Measurements from ENCODE around the gene ELN.

ELN gene

GRCh38 chr7:74101061-74101681 lies 73.2 kb downstream of the ELN start:
- POLR2A ChIA-PET = no interaction called here
- no peak overlapping the region for H3K4me3 ChIP-seq (ENCODE audit: low read depth, low read length)
- CTCF ChIA-PET = interaction anchor here (2.1 kb wide), 1 partner anchor 33 kb away, joined by 6 read pairs; no protein-coding TSS in a partner anchor
- DNase-seq (ENCODE audit: low read depth, low spot score) = no peak
- TF ChIP-seq CTCF (IDR thresholded peaks at IDR 0.05; ENCODE audit: insufficient read depth, low read length, missing control alignments) = no peak

- no peak overlapping the region for H3K4me3 ChIP-seq (ENCODE audit: low read depth, low read length)
- CTCF ChIA-PET = interaction anchor here (1.4 kb wide), 1 partner anchor 35 kb away, joined by 9 read pairs; no protein-coding TSS in a partner anchor
- TF ChIP-seq CTCF (IDR thresholded peaks at IDR 0.05; ENCODE audit: insufficient read depth, low read length, missing control alignments) = no peak
- POLR2A ChIA-PET = no interaction called here
- no peak for DNase-seq (ENCODE audit: low read depth, low spot score)
These were observed 75.3 kb downstream of the ELN start for GRCh38 chr7:74103219-74103772.

GRCh38 chr7:74104702-74105101 lies 76.7 kb downstream of the ELN start:
- DNase-seq (ENCODE audit: low read depth, low spot score) = no peak
- CTCF ChIA-PET = interaction anchor here (1.1 to 1.4 kb wide), 2 partner anchors 14 to 37 kb away, joined by 5 to 9 read pairs; no protein-coding TSS in a partner anchor
- POLR2A ChIA-PET = interaction anchor here (0.6 kb wide), 1 partner anchor 73 kb away, joined by 4 read pairs; no protein-coding TSS in a partner anchor
- no peak for TF ChIP-seq CTCF (IDR thresholded peaks at IDR 0.05; ENCODE audit: insufficient read depth, low read length, missing control alignments)
- H3K4me3 ChIP-seq (ENCODE audit: low read depth, low read length) = no peak overlapping the region

GRCh38 chr7:74105992-74106391 lies 78.0 kb downstream of the ELN start:
- H3K4me3 ChIP-seq (ENCODE audit: low read depth, low read length) = no peak overlapping the region
- no peak for DNase-seq (ENCODE audit: low read depth, low spot score)
- no peak for TF ChIP-seq CTCF (IDR thresholded peaks at IDR 0.05; ENCODE audit: insufficient read depth, low read length, missing control alignments)
- ChIA-PET CTCF (interaction anchor here (0.9 to 1.1 kb wide), 3 partner anchors 13 to 38 kb away, joined by 3 to 5 read pairs (median 3); no protein-coding TSS in a partner anchor), POLR2A (no interaction called here)

DNA sequence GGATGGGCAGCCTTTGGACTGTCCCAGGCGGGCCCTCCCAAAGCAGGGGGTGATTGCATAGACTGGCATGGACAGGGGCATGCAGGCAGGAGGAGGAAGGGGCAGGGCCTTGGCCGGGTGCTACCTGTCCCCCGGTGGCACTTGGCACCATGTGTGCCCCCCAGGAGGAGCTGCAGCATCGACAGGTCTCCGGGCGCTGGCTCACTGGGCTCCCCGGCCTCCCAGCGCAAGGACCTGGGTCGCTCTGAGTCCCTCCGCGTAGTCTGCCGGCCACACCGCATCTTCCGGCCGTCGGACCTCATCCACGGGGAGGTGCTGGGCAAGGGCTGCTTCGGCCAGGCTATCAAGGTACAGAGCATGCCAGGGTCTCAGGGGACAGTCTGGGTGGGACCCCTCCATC lies 78.9 kb downstream of the ELN start:
- ChIA-PET POLR2A (no interaction called here), CTCF (no interaction called here)
- no peak for DNase-seq (ENCODE audit: low read depth, low spot score)
- H3K4me3 ChIP-seq (ENCODE audit: low read depth, low read length) = no peak overlapping the region
- TF ChIP-seq CTCF (IDR thresholded peaks at IDR 0.05; ENCODE audit: insufficient read depth, low read length, missing control alignments) = no peak

DNA sequence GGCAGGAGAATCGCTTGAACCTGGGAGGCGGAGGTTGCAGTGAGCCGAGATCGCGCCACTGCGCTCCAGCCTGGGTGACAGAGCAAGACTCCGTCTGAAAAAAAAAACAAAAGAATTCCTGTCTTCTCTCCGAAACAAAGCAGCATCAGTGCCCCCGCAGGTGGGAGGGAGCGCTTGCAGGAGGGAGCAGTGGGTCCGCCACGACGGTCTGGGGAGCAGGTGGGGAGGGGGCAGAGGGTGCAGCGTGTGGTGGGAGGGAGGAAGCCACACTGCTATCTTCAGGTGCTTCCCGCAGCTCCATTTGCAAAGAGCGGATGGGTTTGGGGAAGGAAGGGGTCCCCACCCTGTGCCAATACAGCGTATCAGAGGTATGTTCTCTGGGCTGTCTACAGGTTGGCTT lies 87.4 kb downstream of the ELN start:
- POLR2A ChIA-PET = no interaction called here
- DNase-seq (ENCODE audit: low read depth, low spot score) = no peak
- peak; percentile 6 for TF ChIP-seq CTCF (IDR thresholded peaks at IDR 0.05; ENCODE audit: insufficient read depth, low read length, missing control alignments)
- CTCF ChIA-PET = no interaction called here
- no peak overlapping the region for H3K4me3 ChIP-seq (ENCODE audit: low read depth, low read length)

All from AG04449 (cell line).